OCI-LY3 (cell line): ENCODE measurements around the gene MYBPC2.

Experiments used
- CTCF ChIP-seq: fragments of 200-600, 300-600 bp; sonication (generic); IDR thresholded peaks from 2 replicates; pipeline ENCODE4 v1.5.1; 2014; ENCODE audit warnings: antibody characterized with exemption, low read length, low read depth
- EZH2phosphoT487 ChIP-seq: fragments of 200-600 bp; shearing (Covaris generic); IDR thresholded peaks from 2 replicates; pipeline ENCODE4 v1.6.1; 2018; ENCODE audit warnings: antibody characterized with exemption, mixed run types, low read depth

- TF ChIP-seq CTCF (no peak), EZH2phosphoT487 (no peak)
Measured at GRCh38 chr19:50428772-50429463, 3.8 kb upstream of the MYBPC2 start.
